GM19455 (cell line): ENCODE data around the gene EFL1.

Source experiments
- ATAC-seq: cut with Tn5 transposase; IDR thresholded peaks from one replicate; pipeline ENCODE4 v1.9.1; 2021; ENCODE audit not compliant: unreplicated experiment

EFL1 gene

DNA sequence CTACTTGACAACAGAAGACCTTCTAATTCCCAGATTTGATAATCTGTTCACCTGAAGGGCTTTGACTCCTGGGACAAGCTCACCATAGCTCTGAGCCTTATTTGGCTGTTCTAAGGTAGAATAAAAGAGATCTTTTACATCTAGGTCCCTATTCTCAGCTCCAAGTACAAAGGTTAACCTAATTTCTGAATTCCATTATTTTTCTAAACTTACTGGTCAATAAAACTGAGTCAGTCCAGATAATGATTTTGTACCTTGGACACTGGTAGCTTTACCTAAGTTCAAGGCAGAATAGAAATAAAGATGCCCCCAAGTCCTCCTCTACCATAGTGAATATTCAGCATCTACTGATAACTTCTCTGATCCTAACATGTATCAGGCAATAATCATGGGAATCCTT lies 135.0 kb downstream of the EFL1 start:
- ATAC-seq = no peak

- no peak for ATAC-seq
These were observed 136.2 kb downstream of the EFL1 start for GRCh38 chr15:82126346-82126745.

DNA sequence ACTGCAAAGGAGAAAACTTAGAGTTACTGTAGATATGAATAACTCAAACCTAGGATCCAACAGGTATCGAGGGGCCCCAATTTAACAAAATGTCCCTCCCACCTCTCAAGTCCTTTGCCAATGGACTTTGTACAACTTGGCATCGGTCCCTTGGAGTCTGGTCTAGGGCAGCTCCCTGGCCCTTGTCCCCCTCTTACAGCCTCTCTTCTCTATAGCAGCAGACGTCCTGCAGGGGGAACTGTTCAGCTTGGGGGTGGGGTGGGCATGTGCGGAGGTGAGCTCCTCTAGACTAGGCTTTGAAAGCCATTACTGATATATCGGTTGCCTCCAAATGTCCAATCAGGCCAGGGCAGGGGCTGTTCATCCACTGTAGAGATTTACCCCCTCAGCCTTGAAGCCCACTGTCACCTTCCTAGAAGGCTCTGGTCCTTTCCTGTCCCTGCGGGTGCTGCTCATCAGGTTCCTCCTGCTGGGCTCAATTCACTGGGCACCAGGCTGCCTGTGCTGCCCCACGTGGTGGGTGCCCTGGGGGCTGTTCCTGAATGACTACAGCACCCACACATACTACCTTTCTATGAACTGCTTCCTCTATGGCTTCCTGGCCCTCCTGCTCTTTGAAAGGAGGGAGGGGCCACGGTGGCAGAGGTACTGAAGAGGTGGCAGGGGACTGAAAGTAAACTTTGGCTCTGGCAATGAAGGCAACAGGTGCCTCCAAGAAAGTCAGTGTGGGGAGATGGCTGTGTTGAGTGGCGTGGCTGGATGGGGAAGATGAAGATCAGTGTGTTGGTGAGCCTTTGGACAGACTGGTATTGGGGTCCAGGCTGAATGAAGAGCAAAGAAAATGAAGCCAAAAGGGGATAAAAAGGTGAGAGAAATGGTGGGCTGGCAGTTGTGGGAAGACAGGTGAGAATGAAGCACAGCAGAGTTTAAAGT lies 137.9 kb downstream of the EFL1 start:
- no peak for ATAC-seq

- no peak for ATAC-seq
These were observed 139.7 kb downstream of the EFL1 start for GRCh38 chr15:82122746-82123400.

DNA sequence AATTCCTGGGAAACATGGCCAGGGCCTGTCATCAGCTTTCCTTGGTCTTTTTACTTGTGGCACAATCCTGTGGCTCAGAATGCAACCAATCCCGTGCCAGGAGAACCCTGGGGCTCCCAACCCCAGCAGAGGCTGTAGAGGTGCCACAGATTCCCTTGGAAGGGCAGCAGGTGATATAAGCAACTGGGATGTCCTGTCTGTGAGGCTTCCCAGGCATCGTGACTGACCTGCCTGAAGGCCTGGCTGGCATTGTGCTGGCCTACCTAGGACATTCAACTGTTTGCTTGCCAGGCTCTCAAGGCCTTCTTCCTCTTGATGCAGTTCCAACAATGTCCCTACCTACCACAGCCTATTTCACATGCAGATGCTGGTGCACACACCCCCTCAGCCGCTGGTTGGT lies 144.5 kb downstream of the EFL1 start:
- no peak for ATAC-seq

- ATAC-seq = no peak
These were observed 145.2 kb downstream of the EFL1 start for GRCh38 chr15:82117296-82117695.

GRCh38 chr15:82114660-82115059 lies 147.9 kb downstream of the EFL1 start:
- no peak for ATAC-seq

- ATAC-seq = no peak
These were observed 149.3 kb downstream of the EFL1 start for GRCh38 chr15:82113106-82113715.

DNA sequence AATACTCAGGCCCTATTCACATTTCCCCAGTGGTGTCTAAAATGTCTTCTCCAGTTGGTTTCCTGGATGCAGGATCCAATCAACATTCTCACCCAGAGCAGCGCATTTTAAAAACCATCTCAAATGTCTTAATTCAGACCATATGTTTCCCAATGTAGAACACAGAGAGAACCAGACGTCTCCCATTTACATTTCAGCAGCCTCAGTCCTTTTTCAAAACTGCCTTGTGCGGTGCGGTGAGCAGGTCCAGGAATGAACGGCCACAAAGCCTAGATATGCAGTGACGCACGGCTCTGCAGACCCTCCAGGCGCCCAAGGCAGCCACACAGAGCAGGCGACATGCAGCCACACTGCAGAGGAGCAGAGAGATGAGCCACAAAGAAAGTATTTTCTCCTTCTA lies 150.6 kb downstream of the EFL1 start:
- no peak for ATAC-seq

DNA sequence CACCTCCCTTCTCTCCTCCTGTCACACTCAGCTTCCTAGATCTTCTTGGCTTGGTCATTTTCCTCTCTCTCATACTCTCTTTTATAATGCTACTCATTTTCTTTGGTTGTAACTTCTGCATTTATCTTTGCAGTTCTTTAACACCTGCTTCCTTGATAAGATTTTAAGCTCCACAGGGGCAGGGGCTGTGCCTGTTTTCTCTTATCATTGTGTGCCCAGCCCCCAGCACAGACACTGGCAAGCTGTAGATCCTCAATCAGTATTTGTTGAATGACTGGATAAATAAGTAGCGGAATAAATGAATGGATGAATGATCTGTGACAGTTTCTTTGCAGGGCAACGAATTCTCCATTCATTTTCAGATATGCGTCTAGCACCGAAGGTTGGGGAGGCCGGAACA lies 152.4 kb downstream of the EFL1 start:
- no peak for ATAC-seq

DNA sequence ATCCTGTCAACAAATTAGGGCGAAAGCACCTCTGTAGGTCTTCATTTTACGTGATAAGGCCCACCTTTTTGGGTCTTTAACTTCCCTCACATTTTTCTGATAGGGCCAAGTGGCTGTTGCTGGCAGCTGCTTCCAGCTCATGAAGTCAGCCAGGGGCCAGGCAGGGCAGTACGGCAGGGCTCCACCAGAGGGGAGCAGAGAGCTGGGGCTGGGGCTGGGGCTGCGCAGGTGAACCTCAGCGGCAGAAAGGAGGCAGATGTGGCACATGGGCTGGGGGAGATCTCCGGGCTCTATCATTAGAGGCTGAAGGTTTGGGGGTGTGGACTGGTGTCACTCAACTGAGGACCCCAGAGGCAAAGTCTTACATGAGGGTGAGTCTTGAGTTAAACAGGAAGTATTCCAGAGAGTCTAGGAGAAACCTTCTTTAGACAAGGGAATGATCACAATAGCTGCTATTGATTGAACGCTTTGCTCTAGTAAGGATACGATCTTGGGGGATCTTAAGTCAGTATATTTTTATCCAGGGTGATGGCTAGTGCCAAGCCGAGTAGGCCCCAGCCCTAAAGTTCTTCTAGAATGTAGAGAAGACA lies 153.9 kb downstream of the EFL1 start:
- ATAC-seq = peak; percentile 78

- no peak for ATAC-seq
These were observed 155.9 kb downstream of the EFL1 start for GRCh38 chr15:82106679-82107078.

DNA sequence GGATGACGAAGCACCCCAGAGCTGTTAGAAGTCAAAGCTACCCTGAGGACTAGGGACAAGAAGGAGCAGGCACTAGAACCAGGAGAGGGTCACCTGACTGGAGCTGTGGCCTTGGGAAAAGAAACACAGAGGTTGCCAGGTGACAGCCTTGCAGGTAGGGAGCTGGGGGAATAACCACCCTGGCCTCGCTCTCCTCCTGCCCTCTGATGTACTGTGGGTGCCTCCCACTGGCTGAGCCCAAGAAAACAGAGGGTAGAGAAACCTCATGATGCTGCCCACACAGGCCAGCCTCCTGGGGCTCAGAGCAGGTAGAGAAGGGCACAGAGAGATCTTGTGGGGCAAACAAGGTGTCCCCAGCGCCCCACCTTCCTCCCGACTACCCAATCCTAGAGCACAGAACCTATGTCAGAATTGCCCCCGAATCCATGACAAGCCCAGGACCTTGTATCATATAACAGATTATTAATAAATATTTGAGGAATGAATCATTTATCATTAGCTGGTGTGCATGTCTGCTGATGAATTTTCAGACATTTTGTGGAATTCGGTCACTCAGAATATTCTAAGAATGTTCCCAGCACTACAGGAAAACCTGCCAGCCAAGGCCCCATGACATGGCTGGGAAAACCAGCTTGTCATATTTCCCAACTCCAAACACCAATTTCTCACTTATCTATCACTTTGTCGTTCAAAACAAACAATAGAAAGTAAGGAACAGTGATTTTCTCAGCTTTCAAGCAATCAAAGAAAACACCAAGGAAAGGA lies 156.9 kb downstream of the EFL1 start:
- ATAC-seq = no peak

DNA sequence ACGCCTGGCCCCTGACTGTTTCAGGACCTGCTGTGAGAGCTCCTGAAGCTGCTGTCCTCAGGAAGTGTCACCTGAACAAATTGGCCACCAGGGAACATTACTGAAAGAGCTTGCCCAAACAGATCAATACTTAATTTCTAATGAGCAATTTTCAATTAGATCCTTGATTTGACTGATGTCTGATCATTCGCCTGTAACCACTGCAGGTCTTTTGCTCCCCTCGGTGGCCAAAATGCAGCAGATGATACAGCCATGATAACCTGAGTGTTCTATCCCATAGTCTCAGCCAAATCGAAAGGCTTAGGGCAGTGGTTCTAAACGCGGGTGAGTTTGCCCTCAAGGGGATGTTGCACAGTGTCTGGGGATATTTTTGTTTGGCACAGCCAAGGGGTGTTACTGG lies 159.1 kb downstream of the EFL1 start:
- no peak for ATAC-seq

- no peak for ATAC-seq
These were observed 162.2 kb downstream of the EFL1 start for GRCh38 chr15:82100111-82100929.

- ATAC-seq = no peak
These were observed 163.9 kb downstream of the EFL1 start for GRCh38 chr15:82098674-82099073.

DNA sequence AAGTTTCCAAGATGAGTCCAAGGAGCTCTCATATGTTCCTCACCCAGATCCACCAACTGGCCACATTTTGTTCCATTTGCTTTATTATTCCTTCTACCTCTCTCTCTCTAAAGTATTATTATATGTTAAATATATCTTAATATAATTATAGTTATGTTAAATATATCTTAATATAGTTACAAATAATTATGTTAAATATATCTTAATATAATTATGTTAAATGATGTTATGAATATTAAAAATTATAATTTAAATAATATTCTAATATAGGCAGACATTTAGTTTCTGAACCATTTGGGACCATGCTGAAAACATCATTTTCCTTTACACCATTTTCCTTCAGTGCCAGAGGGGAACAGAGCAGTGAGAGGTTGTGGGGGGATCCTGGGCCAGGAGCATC lies 166.7 kb downstream of the EFL1 start:
- no peak for ATAC-seq

DNA sequence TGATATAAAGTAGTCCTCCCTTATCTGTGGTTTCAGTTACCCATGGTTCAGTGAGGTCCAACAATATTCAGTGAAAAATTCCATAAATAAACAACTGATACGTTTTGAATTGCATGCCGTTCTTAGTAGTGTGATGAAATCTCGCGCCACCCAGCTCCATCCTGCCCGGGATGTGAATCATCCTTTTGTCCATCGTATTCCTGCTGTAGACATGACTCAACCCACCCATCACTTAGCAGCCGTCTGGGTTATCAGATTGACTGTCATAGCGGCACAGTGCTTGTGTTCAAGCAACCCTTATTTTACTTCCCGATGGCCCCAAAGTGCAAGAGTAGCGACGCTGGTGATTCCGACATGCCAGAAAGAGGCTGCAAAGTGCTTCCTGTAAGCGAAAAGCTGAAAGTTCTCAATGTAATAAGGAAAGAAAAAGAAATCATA lies 168.7 kb downstream of the EFL1 start:
- no peak for ATAC-seq

DNA sequence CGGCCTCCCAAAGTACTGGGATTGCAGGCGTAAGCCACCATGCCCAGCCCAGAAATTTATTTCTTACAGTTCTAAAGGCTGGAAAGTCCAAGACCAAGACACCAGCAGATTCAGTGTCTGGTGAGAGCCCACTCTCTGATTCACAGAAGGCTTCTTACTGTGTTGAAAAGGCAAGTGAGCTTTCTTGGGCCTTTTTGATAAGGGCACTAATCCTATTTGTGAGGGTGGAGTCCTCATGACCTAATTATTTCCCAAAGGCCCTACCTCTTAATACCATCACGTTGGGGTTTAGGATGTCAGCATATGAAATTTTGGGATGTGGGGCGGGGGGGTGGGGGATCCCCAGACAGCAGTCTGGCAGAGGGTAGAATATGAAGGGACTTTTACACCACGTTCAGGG lies 169.2 kb downstream of the EFL1 start:
- ATAC-seq = no peak

- no peak for ATAC-seq
These were observed 170.8 kb downstream of the EFL1 start for GRCh38 chr15:82091636-82092140.
